ENCODE measurements around the gene MAP7D1. TPM values are rescaled to one million over a fixed set of nuclear protein-coding genes. Genes with fewer than 3 reads are reported as not detected.

MAP7D1 gene
- polyA plus RNA-seq, 1 of the 3 experiments (the other 2 are of a cell fraction) = 69.9 TPM

- TF ChIP-seq REST (IDR thresholded peaks at IDR 0.05; ENCODE audit: low read depth, low read length) = no peak
- no peak for TF ChIP-seq RXRA (IDR thresholded peaks at IDR 0.05; ENCODE audit: borderline replicate concordance, low read depth)
- TF ChIP-seq MXI1 (IDR thresholded peaks at IDR 0.05; ENCODE audit: low read depth, low read length) = no peak
These were observed 47.6 kb upstream of the MAP7D1 start (continued) for GRCh38 chr1:36108314-36108713.

DNA sequence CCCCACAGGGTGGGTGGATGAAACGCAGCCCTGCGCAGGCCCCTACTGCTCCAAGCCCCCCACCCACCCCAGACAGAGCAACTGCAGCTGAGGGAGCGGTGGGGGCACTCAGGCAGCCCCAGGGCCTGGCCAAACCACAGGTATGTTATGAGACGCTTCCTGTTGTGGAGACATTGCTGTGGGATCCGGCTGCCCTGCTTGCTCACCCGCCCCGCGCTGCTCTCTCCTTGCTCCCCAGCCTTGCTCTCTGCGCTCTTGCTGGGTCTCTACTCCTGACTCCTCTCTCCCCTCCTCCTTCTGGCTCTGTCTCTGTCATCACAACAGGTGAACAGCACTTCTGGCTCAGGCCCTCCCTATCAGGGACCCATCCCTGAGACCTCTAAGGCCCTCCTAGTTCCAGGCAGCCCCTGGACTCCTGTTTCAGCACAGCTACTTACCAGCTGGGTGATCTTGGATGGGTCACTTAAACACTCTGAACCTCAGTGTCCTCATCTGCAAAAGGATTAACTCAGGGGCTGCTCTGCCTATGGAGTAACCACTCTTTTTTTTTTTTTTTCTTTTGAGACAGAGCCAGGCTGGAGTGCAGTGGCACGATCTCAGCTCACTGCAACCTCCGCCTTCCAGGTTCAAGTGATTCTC, 46.8 kb upstream of the MAP7D1 start:
- Histone ChIP-seq H3F3A (replicated peaks; ENCODE audit: insufficient read depth) (peaks cover 2% of the 10 kb centered on the region), H3K27ac (ENCODE audit: low read depth in 2 of 2, low read length in 1 of 2) (peak overlapping the region in 1 of 2 experiments; percentile 55; a peak in 2 of 4 replicates), H3K79me2 (ENCODE audit: insufficient read depth) (no peaks in the 10 kb centered on the region), H2AFZ (ENCODE audit: low read depth) (peak overlapping the region; percentile 85), H4K20me1 (ENCODE audit: insufficient read depth) (no peaks in the 10 kb centered on the region), H3K27me3 (ENCODE audit: insufficient read depth) (no peaks in the 10 kb centered on the region), H3K9ac (peak overlapping the region; percentile 25; the same call in 1 of the 2 replicates), H3K9me3 (no peaks in the 10 kb centered on the region), H3K9me2 (no peaks in the 10 kb centered on the region), H3K4me2 (peak overlapping the region; percentile 43; the same call in 1 of the 2 replicates), H3K4me3 (ENCODE audit: low read depth in 2 of 2, low read length in 1 of 2) (no peak overlapping the region), H3K36me3 (replicated peaks in 1 of 2; ENCODE audit: control insufficient read depth in 1 of 2, insufficient read depth in 2 of 2, low read length in 1 of 2) (no peaks in the 10 kb centered on the region), H3K4me1 (ENCODE audit: control insufficient read depth in 1 of 2, insufficient read depth in 2 of 2, low read depth in 1 of 2, low read length in 1 of 2) (peaks cover 6 to 13% of the 10 kb centered on the region in 2 experiments; a peak in 3 of 4 replicates)
- ChIA-PET CTCF (interaction anchor here (1.7 to 32.6 kb wide), 3 partner anchors 9 to 40 kb away, joined by 4 to 700 read pairs (median 11); partner anchors contain the start of gene TRAPPC3), POLR2A (no interaction called here)
- no peak for DNase-seq
- TF ChIP-seq, protein P1, sequence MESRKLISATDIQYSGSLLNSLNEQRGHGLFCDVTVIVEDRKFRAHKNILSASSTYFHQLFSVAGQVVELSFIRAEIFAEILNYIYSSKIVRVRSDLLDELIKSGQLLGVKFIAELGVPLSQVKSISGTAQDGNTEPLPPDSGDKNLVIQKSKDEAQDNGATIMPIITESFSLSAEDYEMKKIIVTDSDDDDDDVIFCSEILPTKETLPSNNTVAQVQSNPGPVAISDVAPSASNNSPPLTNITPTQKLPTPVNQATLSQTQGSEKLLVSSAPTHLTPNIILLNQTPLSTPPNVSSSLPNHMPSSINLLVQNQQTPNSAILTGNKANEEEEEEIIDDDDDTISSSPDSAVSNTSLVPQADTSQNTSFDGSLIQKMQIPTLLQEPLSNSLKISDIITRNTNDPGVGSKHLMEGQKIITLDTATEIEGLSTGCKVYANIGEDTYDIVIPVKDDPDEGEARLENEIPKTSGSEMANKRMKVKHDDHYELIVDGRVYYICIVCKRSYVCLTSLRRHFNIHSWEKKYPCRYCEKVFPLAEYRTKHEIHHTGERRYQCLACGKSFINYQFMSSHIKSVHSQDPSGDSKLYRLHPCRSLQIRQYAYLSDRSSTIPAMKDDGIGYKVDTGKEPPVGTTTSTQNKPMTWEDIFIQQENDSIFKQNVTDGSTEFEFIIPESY (IDR thresholded peaks at IDR 0.05; ENCODE audit: borderline replicate concordance, low read depth) = no peak
- TF ChIP-seq CTCF (IDR thresholded peaks at IDR 0.05) = no peak
- no peak for TF ChIP-seq NRF1 (IDR thresholded peaks at IDR 0.05; ENCODE audit: low read depth, low read length)
- no peak for TF ChIP-seq TAF1 (IDR thresholded peaks at IDR 0.05; ENCODE audit: borderline replicate concordance, low read depth, low read length)
- TF ChIP-seq TCF12 (IDR thresholded peaks at IDR 0.05) = no peak; the same call in 1 of the 2 replicates
- no peak for TF ChIP-seq EZH2phosphoT487 (IDR thresholded peaks at IDR 0.05; ENCODE audit: borderline replicate concordance, low read depth)
- no peak for TF ChIP-seq RAD21 (IDR thresholded peaks at IDR 0.05; ENCODE audit: low read length)
- TF ChIP-seq RXRA (IDR thresholded peaks at IDR 0.05; ENCODE audit: borderline replicate concordance, low read depth) = no peak
- 47% methylated on average over 8 of the region's 11 CpGs for WGBS (ENCODE audit: low lambda C conversion rate)

Measured in SK-N-SH (cell line).